Bronchial epithelial cell (primary cell): ENCODE results near the gene GRAMD1A. TPM values are rescaled to one million over a fixed set of nuclear protein-coding genes. Genes with fewer than 3 reads are reported as not detected.
"Not testable (repeated sequence)": the region's sequence is repeated elsewhere in the genome, so short reads cannot be mapped to it uniquely, and the experiment has no call there.

Source experiments
- DNase-seq: peaks from one replicate; pipeline ENCODE4 v3.0.0-alpha.2; 2010; ENCODE audit warnings: low read depth
- FAIRE-seq: peaks from 2 replicates; lab custom pipeline; 2011; peaks lifted over from hg19 to GRCh38; lab: Jason Lieb, UNC
- H3K27me3 ChIP-seq: 2 replicates; pipeline ENCODE4 v1.5.1; 2011; ENCODE audit warnings: low read length; ENCODE audit not compliant: control insufficient read depth, insufficient read depth
- H3K36me3 ChIP-seq: 2 replicates; pipeline ENCODE4 v1.5.1; 2011; ENCODE audit warnings: low read length; ENCODE audit not compliant: control insufficient read depth, insufficient read depth
- H3K4me3 ChIP-seq: 2 replicates; pipeline ENCODE4 v1.5.1; 2011; ENCODE audit warnings: mild to moderate bottlenecking, low read depth, low read length, control low read depth
- CTCF ChIP-seq: IDR thresholded peaks from 2 replicates; pipeline ENCODE4 v1.5.1; 2011; ENCODE audit warnings: mild to moderate bottlenecking, moderate library complexity, low read length, control low read depth, inconsistent platforms; ENCODE audit not compliant: insufficient read depth, severe bottlenecking
- total RNA-seq: library from RNA; depleted of rRNA; stranded (reverse); fragments of >200 nt; gene quantifications from 2 replicates; pipeline ENCODE4 v1.2.1, GENCODE V29; 2014

Gene GRAMD1A
- total RNA-seq, 1 donor from 2014 or later: 7.9 TPM

GRCh38 chr19:34991542-34992333, 8.4 kb upstream of the GRAMD1A start:
- Histone ChIP-seq H3K36me3 (no peaks in the 10 kb centered on the region), H3K4me3 (no peak overlapping the region), H3K27me3 (peaks cover 1% of the 10 kb centered on the region)
- no peak for DNase-seq
- no peak for FAIRE-seq
- no peak for TF ChIP-seq CTCF

DNA sequence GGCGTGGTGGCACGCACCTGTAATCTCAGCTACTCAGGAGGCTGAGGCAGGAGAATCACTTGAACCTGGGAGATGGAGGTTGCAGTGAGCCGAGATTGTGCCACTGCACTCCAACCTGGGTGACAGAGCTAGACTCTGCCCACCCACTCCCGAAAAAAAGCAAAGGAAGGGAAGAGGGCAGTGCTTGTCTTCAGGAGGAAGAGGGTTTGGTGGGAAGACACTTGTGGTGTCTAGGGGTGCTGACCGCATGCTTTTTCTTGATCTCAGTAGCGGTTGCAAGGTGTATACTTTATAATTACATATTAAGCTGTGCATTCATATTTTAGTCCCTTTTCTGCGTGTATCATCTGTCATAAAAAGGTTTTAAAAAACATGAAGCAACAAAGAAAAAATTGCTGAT, 7.5 kb upstream of the GRAMD1A start:
- H3K4me3 ChIP-seq, H3K27me3 ChIP-seq, DNase-seq, H3K36me3 ChIP-seq, FAIRE-seq: not testable (repeated sequence)

GRCh38 chr19:34994286-34994642, 5.9 kb upstream of the GRAMD1A start:
- FAIRE-seq (no peak), DNase-seq (no peak)
- TF ChIP-seq CTCF: no peak
- Histone ChIP-seq H3K27me3 (peaks cover 1% of the 10 kb centered on the region), H3K4me3 (no peak overlapping the region), H3K36me3 (no peaks in the 10 kb centered on the region)

GRCh38 chr19:34994643-34995541, 5.2 kb upstream of the GRAMD1A start:
- H3K27me3 ChIP-seq: no peaks in the 10 kb centered on the region
- no peak overlapping the region for H3K4me3 ChIP-seq
- no peak for TF ChIP-seq CTCF
- H3K36me3 ChIP-seq: no peaks in the 10 kb centered on the region
- no peak for FAIRE-seq
- no peak for DNase-seq

GRCh38 chr19:34995551-34995950, 4.6 kb upstream of the GRAMD1A start:
- FAIRE-seq: no peak
- TF ChIP-seq CTCF: no peak
- Histone ChIP-seq H3K27me3 (no peaks in the 10 kb centered on the region), H3K4me3 (no peak overlapping the region), H3K36me3 (no peaks in the 10 kb centered on the region)
- DNase-seq: no peak

GRCh38 chr19:34997071-34997617, 3.0 kb upstream of the GRAMD1A start:
- no peak for DNase-seq
- FAIRE-seq: no peak

DNA sequence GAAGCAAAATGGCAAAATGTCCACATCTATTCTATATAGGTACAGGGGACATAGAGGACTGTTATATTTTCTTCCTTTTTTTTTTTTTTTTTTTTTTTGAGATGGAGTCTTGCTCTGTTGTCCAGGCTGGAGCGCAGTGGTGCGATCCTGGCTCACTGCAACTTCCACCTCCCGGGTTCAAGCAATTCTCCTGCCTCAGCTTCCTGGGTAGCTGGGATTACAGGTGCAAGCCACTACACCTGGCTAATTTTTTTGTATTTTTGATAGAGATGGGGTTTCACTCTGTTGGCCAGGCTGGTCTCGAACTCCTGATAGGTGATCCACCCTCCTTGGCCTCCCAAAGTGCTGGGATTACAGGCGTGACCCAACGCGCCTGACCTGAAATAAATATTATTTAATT, 1.9 kb upstream of the GRAMD1A start:
- not testable (repeated sequence) for H3K4me3 ChIP-seq, H3K36me3 ChIP-seq, DNase-seq, FAIRE-seq, H3K27me3 ChIP-seq

More at GRCh38 chr19:34997071-34997617, 3.0 kb upstream of the GRAMD1A start:
- no peaks in the 10 kb centered on the region for H3K27me3 ChIP-seq
- TF ChIP-seq CTCF: no peak
- H3K36me3 ChIP-seq: no peaks in the 10 kb centered on the region
- no peak overlapping the region for H3K4me3 ChIP-seq
